A549 (cell line): ENCODE results near the gene UBE2N. TPM values are rescaled to one million over a fixed set of nuclear protein-coding genes. Genes with fewer than 3 reads are reported as not detected.

Experiments
- ATAC-seq, 2 experiments: fragments of 200-7000 bp in 1 of 2; fragments of >200 bp in 1 of 2; cut with Nextera tagmentation in 1 of 2; cut with Tn5 transposase in 1 of 2; 3 replicates each; pipeline versions ENCODE4 v1.8.0 to v1.9.1; 2018 to 2020; ENCODE audit warnings: mild to moderate bottlenecking in 1 of 2, moderate library complexity in 1 of 2
- CTCF ChIA-PET: fragments of 300-600 bp; sonication (Branson Sonifier 250); formaldehyde crosslinking; extraction: SDS; loops from one replicate; lab custom pipeline; 2021; ENCODE audit warnings: antibody characterized with exemption, inconsistent platforms; lab: Yijun Ruan, JAX
- POLR2A ChIA-PET: fragments of 350-600 bp; formaldehyde crosslinking; extraction: SDS; loops from one replicate; lab custom pipeline; 2021; ENCODE audit warnings: antibody characterized with exemption, inconsistent platforms; lab: Yijun Ruan, JAX
- DNase-seq, 2 experiments: peaks; one replicate each; pipeline versions ENCODE4 v3.0.0 to v3.0.0-alpha.2; 2011 to 2016; ENCODE audit warnings: low read depth in 1 of 2, low spot score in 1 of 2
- FAIRE-seq: peaks from 2 replicates; lab custom pipeline; 2011; peaks lifted over from hg19 to GRCh38; lab: Jason Lieb, UNC
- H3K27ac ChIP-seq, 2 experiments: fragments of >200 bp; sonication (Bioruptor Twin); formaldehyde crosslinking; 3 replicates each; pipeline ENCODE4 v1.5.1; 2016 to 2017
- H3K4me1 ChIP-seq: fragments of >200 bp; sonication (Bioruptor Twin); formaldehyde crosslinking; 3 replicates; pipeline ENCODE4 v1.6.1; 2016
- H3K4me2 ChIP-seq: fragments of >200 bp; sonication (Bioruptor Twin); formaldehyde crosslinking; 3 replicates; pipeline ENCODE4 v1.6.1; 2016
- H3K4me3 ChIP-seq: fragments of >200 bp; sonication (Bioruptor Twin); formaldehyde crosslinking; 3 replicates; pipeline ENCODE4 v1.5.1; 2016
- H3K9me3 ChIP-seq: fragments of >200 bp; sonication (Bioruptor Twin); formaldehyde crosslinking; 3 replicates; pipeline ENCODE4 v1.6.1; 2016
- CBX2 ChIP-seq: fragments of 200-600 bp; sonication (generic); IDR thresholded peaks from 2 replicates; pipeline ENCODE4 v1.6.1; 2016; ENCODE audit warnings: low read depth, mild to moderate bottlenecking, borderline replicate concordance
- CHD2 ChIP-seq: fragments of 150-350 bp; IDR thresholded peaks from 2 replicates; pipeline ENCODE4 v1.6.1; 2014; ENCODE audit warnings: low read length; ENCODE audit not compliant: partially characterized antibody
- EHF ChIP-seq: fragments of 250-450 bp; sonication (Bioruptor Pico); IDR thresholded peaks from 2 replicates; pipeline ENCODE4 v1.5.0; 2020; ENCODE audit warnings: mild to moderate bottlenecking
- EP300 ChIP-seq, 2 experiments: fragments of >200 bp; sonication (Bioruptor Twin); formaldehyde crosslinking; IDR thresholded peaks; 2 replicates in 1 of 2; 3 replicates in 1 of 2; pipeline ENCODE4 v1.6.1; 2016 to 2017
- GATA3 ChIP-seq: IDR thresholded peaks from 2 replicates; pipeline ENCODE4 v1.6.1; 2012; ENCODE audit warnings: borderline replicate concordance
- HOXB13 ChIP-seq: fragments of 250-450 bp; sonication (Bioruptor Pico); IDR thresholded peaks from 2 replicates; pipeline ENCODE4 v1.5.0; 2020; ENCODE audit warnings: low read depth, mild to moderate bottlenecking, moderate library complexity
- JUNB ChIP-seq: fragments of >200 bp; sonication (Bioruptor Twin); formaldehyde crosslinking; IDR thresholded peaks from 2 replicates; pipeline ENCODE4 v1.6.1; 2016
- MAZ ChIP-seq: fragments of 150-350 bp; IDR thresholded peaks from 2 replicates; pipeline ENCODE4 v1.6.1; 2014; ENCODE audit warnings: antibody characterized with exemption, low read depth, low read length, borderline replicate concordance
- MYC ChIP-seq: IDR thresholded peaks from 2 replicates; pipeline ENCODE4 v1.6.1; 2012; ENCODE audit warnings: mild to moderate bottlenecking, inconsistent platforms, low read length, improper control_type of control experiment, borderline replicate concordance
- NFE2L2 ChIP-seq: fragments of 150-350 bp; conservative IDR thresholded peaks from 2 replicates; pipeline ENCODE4 v1.6.1; 2014; ENCODE audit warnings: low read length
- NPAS2 ChIP-seq: fragments of 250-450 bp; sonication (Bioruptor Pico); IDR thresholded peaks from 2 replicates; pipeline ENCODE4 v1.8.0; 2022; ENCODE audit warnings: mild to moderate bottlenecking, moderate library complexity, borderline replicate concordance
- POLR2A ChIP-seq: IDR thresholded peaks from 2 replicates; pipeline ENCODE4 v1.6.1; 2012; ENCODE audit warnings: mild to moderate bottlenecking, low read length
- RAD21 ChIP-seq, 2 experiments: fragments of >200 bp in 1 of 2; sonication (Bioruptor Twin) in 1 of 2; formaldehyde crosslinking in 1 of 2; IDR thresholded peaks in 1 of 2; conservative IDR thresholded peaks in 1 of 2; 2 replicates in 1 of 2; 3 replicates in 1 of 2; pipeline ENCODE4 v1.6.1; 2012 to 2018; ENCODE audit warnings: inconsistent platforms in 1 of 2
- ZNF302 ChIP-seq: fragments of 250-450 bp; sonication (Bioruptor Pico); IDR thresholded peaks from 2 replicates; pipeline ENCODE4 v1.9.0; 2021; ENCODE audit warnings: inconsistent platforms, mild to moderate bottlenecking, moderate library complexity
- ZSCAN20 ChIP-seq: fragments of 250-450 bp; sonication (Bioruptor Pico); IDR thresholded peaks from 2 replicates; pipeline ENCODE4 v1.8.0; 2022; ENCODE audit warnings: mild to moderate bottlenecking, moderate library complexity
- WGBS: methylation state at CpG from one replicate; pipeline ENCODE4 v1.1.6; 2017; ENCODE audit errors: missing lambda C conversion rate; 5-methylcytosine and 5-hydroxymethylcytosine counted together
- polyA plus RNA-seq, 4 experiments: library from polyadenylated mRNA; depleted of rRNA in 3 of 4; stranded (reverse); fragments of >200 nt; fragmentation: RNase III in 1 of 4; extraction: RNeasy Plus Mini Kit Qiagen cat#74134 plus additional on column Dnase treatment in 1 of 4; gene quantifications; 2 replicates in 3 of 4; 3 replicates in 1 of 4; pipeline ENCODE4 v1.2.3, GENCODE V29; 2011 to 2017
- TF ChIP-seq, protein P1 (sequence below): fragments of 200-600 bp; sonication (generic); IDR thresholded peaks from 2 replicates; pipeline ENCODE4 v1.6.1; 2016; ENCODE audit warnings: antibody characterized with exemption, mild to moderate bottlenecking, moderate library complexity
- TF ChIP-seq, protein P2 (sequence below): IDR thresholded peaks from 2 replicates; pipeline ENCODE4 v1.6.1; 2012

Gene UBE2N
- polyA plus RNA-seq, 2 of the 4 experiments (the other 2 are of a cell fraction), result 160 to 168 TPM

DNA sequence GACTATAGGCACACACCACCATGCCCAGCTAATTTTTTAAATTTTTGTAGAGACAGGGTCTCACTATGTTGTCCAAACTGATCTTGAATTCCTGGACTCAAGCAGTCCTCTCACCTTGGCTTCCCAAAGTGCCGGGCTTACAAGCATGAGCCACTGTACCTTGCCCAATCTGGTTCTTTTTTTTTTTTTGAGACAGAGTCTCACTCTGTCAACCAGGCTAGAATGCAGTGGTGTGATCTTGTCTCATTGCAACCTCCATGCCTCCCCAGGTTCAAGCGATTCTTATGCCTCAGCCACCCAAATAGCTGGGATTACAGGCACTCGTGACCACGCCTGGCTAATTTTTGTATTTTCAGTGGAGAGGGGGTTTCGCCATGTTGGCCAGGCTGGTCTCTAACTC lies 41.0 kb upstream of the UBE2N start:
- Histone ChIP-seq H3K4me2 (no peak overlapping the region), H3K4me1 (peaks cover 24% of the 10 kb centered on the region), H3K4me3 (no peak overlapping the region), H3K27ac (no peak overlapping the region), H3K9me3 (no peaks in the 10 kb centered on the region)
- WGBS, result 88% methylated on average over 5 of the region's 5 CpGs
- POLR2A ChIA-PET, result no interaction called here
- CTCF ChIA-PET, result interaction anchor here (0.6 to 1.6 kb wide), 6 partner anchors 10 to 620 kb away, joined by 3 to 5 read pairs (median 4); partner anchors contain the start of gene MRPL42
- TF ChIP-seq ZSCAN20 (CRISPR knock-in tag) (no peak), MAZ (no peak), NFE2L2 (no peak)
- TF ChIP-seq, protein P1, sequence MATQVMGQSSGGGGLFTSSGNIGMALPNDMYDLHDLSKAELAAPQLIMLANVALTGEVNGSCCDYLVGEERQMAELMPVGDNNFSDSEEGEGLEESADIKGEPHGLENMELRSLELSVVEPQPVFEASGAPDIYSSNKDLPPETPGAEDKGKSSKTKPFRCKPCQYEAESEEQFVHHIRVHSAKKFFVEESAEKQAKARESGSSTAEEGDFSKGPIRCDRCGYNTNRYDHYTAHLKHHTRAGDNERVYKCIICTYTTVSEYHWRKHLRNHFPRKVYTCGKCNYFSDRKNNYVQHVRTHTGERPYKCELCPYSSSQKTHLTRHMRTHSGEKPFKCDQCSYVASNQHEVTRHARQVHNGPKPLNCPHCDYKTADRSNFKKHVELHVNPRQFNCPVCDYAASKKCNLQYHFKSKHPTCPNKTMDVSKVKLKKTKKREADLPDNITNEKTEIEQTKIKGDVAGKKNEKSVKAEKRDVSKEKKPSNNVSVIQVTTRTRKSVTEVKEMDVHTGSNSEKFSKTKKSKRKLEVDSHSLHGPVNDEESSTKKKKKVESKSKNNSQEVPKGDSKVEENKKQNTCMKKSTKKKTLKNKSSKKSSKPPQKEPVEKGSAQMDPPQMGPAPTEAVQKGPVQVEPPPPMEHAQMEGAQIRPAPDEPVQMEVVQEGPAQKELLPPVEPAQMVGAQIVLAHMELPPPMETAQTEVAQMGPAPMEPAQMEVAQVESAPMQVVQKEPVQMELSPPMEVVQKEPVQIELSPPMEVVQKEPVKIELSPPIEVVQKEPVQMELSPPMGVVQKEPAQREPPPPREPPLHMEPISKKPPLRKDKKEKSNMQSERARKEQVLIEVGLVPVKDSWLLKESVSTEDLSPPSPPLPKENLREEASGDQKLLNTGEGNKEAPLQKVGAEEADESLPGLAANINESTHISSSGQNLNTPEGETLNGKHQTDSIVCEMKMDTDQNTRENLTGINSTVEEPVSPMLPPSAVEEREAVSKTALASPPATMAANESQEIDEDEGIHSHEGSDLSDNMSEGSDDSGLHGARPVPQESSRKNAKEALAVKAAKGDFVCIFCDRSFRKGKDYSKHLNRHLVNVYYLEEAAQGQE, result no peak
- TF ChIP-seq, protein P2, sequence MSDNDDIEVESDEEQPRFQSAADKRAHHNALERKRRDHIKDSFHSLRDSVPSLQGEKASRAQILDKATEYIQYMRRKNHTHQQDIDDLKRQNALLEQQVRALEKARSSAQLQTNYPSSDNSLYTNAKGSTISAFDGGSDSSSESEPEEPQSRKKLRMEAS, result no peak
- FAIRE-seq, result no peak
- ATAC-seq, result no peak
- DNase-seq, result no peak

DNA sequence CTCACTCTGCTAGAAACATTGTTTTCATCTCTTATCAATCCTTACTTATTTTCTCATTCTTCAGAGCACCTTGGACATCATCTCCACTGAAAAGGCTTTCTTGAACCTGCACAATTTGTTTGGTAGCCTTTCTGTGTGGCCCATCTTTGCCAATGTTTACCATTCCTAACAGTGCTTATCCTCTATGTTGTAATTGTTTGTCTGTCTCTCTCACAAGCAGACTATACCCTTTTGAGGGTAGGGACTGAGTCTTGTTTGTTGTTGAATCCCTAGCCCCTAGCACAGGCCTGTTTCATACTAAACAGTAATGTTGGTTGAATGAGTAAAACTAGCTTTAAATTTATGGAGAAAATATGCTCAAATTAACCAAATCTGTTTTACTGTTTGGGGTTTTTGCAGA lies 34.8 kb upstream of the UBE2N start:
- POLR2A ChIA-PET, result interaction anchor here (1.8 kb wide), 1 partner anchor 9 kb away, joined by 10 read pairs; the partner anchor contains the start of gene MRPL42
- CTCF ChIA-PET, result interaction anchor here (0.5 to 2.0 kb wide), 3 partner anchors 9 to 989 kb away, joined by 3 to 10 read pairs (median 4); partner anchors contain the start of gene MRPL42
- H3K27ac ChIP-seq, result no peak overlapping the region

DNA sequence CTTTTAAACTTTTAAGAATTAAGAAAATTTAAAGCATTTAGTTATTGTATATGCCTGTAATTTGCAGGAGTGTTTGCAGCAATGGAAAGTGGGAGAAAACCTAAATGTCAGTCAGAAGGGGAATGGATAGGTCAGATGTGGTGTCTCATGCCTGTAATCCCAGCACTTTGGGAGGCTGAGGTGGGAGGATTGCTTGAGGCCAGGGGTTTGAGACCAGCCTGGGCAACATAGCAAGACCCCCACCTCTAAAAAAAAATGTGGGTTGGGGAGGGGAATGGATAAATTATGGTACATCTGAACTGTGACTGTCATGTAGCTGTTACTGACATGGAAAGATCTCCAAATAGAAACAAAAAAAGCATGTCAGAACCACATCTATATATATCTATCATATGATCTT lies 27.6 kb upstream of the UBE2N start:
- TF ChIP-seq RAD21 (conservative IDR thresholded peaks at IDR 0.05 in 1 of 2, IDR thresholded peaks at IDR 0.05 in 1 of 2) (no peak), EHF (no peak), CHD2 (no peak), HOXB13 (CRISPR knock-in tag) (no peak), JUNB (no peak), CBX2 (no peak), NFE2L2 (no peak)
- Histone ChIP-seq H3K9me3 (no peaks in the 10 kb centered on the region), H3K4me2 (peak overlapping the region; percentile 81), H3K4me3 (no peak overlapping the region), H3K27ac (no peak overlapping the region), H3K4me1 (peaks cover 14% of the 10 kb centered on the region; the same call in 2 of the 3 replicates)
- no peak for ATAC-seq
- POLR2A ChIA-PET, result no interaction called here
- DNase-seq, result no peak
- no peak for FAIRE-seq
- CTCF ChIA-PET, result no interaction called here

More for the DNA sequence above, 34.8 kb upstream of the UBE2N start:
- TF ChIP-seq MYC, result no peak
- TF ChIP-seq POLR2A, result no peak
- TF ChIP-seq ZNF302 (CRISPR knock-in tag), result no peak
- TF ChIP-seq GATA3, result no peak
- TF ChIP-seq NPAS2 (CRISPR knock-in tag), result no peak
- TF ChIP-seq NFE2L2, result no peak
- no peak for TF ChIP-seq EP300 (IDR thresholded peaks at IDR 0.05)
- Histone ChIP-seq H3K4me2 (no peak overlapping the region), H3K4me1 (no peaks in the 10 kb centered on the region), H3K4me3 (no peak overlapping the region), H3K9me3 (no peaks in the 10 kb centered on the region)
- FAIRE-seq, result no peak
- no peak for ATAC-seq
- no peak for DNase-seq
